GM21367 (cell line): Measurements from ENCODE around the gene CTDP1.

Experiments used
- ATAC-seq: cut with Tn5 transposase; IDR thresholded peaks from one replicate; pipeline ENCODE4 v1.9.1; 2021; ENCODE audit not compliant: unreplicated experiment

CTDP1 gene

DNA sequence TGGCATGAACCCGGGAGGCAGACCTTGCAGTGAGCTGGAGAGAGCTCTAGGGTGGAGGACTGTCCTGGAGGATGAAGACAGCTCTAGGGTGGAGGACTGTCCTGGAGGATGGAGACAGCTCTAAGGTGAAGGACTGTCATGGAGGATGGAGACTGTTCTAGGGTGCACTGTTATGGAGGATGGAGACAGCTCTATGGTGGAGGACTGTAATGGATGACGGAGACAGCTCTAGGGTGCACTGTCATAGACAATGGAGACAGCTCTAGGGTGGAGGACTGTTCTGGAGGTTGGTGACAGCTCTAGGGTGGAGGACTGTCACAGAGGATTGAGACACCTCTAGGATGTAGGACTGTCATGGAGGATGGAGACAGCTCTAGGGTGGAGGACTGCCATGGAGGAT, 97.1 kb downstream of the CTDP1 start:
- ATAC-seq, result no peak

DNA sequence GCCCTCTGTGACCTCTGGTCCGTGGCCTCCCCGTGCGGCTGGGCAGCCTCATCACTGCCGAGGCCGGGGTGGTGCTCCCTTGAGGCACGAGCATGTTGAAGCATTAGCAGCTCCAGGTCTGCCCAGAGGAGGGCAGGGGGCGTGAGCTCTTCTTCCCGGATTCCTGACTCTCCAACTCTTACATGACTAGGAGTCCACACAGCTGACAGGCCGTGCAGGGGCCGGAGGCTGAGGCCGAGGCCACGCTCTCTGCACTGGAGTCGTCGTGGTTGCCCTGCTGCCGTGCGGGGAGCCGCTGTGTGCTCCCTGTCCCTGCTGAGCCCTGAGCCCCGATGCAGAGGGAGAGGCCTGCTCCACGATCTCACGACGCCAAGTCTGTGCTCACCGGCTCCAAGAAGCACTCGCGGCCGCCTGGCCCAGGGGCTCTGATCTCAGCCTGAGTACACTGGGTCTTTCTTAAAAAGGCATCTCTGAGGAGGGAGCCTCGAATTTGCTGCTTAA, 98.7 kb downstream of the CTDP1 start:
- ATAC-seq, result no peak

DNA sequence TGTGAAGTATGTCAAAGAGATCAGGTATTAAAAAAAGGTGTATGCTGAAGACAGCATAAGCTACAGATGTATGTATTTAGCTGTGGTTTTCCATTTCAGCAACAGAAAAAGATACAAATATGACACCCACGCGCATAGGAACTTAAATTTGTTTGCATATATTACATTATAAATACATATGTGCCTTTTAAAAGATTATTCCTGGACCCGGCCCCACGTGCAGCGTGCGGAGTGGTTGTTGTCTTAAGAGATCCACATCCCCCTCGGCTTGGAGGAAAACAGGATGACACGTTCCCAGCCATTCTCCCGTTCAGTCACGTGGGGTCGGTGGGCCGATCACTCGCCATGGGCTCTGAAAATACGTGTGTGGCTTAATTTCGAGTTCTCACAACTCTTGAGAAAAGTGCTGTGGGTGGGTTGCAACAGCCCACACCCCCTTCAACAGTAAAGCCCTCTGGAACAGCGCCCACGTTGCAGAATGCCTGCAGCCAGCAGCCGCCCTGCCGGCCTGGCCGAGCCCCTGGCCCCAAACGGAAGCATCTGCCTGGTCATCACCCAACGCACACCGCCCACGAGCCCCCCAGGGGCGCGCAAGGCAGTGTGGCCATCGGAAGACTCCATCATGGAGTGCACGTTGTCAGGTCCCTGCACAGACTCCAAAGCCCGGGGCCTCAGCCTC, 99.6 kb downstream of the CTDP1 start:
- ATAC-seq, result no peak

DNA sequence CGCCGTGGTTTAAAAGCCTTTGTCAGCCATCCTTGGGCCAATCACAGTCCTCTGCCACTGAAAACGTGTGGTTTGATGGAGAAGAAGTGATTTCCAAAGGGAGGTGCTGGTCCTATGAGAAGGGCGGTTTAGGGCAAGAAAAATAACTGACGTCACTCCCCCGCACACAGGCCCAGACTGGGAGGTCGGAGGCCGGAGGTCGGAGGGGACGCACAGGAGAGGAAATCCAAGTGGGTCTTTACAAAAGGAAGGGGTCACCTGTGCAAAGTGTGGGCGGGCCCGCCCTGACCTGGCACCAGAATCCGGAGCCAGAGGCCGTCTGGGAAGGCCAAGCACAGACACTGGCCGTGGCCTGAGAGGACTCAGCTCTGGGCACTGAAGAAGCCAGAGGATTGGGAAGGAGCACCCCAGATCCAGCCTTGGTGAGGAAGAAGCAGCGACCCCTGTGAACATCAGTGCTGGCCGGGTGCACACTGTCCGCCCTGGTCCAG, 100.1 kb downstream of the CTDP1 start:
- no peak for ATAC-seq

DNA sequence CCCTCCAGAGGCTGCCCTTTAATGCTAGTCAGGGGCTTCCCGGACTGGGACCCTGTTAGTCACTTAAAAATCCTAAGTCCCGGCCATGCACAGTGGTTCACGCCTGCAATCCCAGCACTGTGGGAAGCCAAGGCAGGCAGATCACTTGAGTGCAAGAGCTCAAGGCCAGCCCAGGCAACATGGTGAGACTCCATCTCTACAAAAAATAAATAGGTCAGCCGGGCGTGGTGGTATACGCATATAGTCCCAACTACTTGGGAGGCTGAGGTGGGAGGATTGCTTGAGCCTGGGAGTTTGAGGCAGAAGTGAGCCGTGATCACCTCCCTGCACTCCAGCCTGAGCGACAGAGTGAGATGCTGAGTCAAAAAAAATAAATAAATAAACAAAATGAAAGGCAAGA, 100.9 kb downstream of the CTDP1 start:
- no peak for ATAC-seq

DNA sequence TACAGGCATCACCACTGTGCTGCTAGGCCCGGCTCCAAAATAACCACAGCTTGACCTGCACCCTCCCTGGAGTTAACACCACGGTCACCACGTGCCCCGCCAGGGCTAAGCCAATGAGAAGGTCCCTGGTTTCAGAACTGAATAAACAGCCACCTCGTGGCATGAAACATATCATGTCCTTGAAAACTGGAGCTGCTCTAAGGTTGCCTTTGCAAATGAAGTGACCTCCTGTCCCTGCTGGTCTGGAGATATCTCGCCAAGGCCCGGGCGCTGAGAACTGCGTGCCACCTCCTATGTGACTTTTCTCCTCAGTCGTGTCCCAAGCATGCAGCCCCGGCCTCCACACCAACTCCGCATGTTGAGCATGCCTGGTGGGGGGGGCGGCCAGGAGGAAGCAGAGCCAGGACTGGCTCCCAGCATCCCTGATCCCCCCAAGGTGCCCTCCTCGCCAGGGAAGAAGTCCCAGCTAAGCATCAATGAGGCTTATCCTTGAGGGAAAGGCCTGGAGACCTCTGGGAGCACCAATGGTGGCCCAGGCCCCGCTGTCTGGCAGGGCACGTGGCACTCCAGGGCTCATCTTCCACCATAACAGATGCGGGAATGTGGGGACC, 101.8 kb downstream of the CTDP1 start:
- ATAC-seq, result no peak

DNA sequence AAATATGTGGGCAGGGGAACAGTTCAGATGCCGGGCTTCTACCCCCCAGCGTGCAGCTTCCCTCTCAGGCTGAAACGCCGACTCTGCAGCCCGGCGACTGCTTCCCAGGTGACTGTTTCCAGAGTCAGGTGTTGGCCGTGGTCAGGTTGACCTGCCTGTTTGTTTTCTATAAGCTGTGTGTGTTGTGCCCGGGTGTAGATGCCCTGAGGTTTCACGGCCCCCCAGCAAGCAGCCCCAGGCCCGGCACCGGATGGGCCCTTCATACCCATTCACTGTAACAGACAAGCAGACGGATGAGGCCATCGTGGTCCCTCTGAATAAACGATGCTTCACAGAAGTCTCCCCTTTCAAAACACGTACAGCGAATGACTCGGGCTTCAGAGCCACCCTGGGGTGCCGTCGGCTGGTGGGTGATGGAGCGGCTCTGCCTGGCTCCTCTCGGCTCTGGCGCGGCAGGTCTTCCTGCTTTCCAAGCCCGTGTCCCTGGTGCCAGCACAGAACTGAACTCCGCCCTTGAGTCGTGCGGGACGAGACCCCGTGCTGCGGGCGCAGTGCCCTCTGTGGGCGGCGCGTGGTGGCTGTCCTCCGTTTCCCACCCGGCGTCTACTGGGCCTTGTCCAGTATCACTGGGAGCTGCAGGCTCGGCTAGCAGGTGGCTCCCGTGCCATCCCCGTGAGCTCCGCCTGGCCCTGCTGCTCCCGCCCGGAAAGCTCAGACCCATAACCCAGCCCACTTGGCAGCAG, 103.1 kb downstream of the CTDP1 start:
- no peak for ATAC-seq

DNA sequence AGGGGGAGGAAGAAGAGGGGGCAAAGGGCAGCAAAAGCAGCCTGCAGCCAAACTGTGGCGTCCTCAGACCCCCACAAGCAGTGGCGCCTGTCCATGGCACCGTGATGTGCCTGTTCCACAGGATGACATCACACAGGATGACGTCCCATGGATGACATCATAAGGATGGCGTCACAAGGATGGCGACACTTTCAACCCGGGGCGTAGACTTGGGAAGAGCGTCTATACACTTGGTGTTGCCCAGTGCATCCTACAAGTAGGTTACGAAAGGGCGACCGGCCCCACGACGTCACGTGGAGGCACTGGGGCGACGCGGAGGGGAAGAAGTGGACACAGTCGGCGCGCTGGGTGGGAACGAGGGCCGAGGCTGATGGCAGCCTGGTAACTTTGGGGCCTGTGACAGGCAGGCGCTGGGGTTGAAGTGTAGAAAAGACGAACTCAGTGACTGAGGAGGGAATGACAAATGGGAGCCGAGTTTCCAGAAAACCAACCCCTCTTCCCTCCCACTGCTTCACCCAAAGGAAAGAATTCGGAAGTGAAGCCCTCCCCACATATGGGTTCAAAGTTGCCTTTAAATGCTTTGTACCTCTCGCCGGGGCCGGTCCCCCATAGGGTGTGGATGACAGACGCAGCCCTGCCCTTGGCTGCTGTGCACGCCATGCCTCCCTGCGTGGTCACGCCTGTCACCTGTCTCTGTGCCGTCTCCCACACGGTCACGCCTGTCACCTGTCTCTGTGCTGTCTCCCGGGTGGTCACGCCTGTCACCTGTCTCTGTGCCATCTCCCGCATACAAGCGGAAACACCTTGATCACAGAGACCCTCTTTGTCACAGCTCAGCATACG, 104.7 kb downstream of the CTDP1 start:
- ATAC-seq, result no peak

DNA sequence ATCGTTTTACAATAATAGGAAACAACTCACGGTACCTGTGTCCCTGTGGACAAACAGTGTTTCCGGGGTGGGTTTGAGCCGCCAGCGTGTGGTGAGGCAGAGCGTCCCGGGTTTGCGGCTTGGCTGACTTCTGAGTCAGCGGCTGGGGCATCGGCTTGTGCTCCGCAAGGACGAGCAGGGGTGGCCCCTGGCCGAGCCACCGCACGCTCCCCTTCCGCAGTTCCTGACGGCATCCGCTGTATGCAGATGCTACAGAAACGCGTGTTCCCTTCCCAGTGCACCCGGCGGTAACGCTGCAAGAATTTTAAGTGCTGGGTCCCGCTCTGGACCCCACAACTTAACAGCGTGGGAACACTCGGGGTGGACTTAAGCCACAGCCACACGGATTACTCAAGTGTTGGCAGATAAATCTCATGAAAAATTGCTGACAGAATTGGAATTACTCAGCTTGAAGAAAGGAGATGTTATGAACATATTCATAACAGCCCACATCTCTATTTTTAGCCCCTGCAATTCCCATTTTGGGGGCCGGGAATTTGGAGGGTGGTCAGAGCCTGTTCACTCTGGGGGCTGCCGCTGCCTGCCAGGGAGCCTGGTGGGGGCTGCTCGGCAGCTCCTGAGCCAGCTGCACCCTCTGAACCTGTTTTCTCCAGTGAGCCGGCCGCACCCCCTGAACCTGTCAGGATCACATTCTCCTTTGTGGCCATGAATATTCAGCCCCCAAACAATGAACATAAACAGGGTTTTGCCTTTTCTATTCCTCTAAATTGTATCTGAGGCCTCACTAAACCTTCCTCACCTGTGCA, 105.6 kb downstream of the CTDP1 start:
- no peak for ATAC-seq

DNA sequence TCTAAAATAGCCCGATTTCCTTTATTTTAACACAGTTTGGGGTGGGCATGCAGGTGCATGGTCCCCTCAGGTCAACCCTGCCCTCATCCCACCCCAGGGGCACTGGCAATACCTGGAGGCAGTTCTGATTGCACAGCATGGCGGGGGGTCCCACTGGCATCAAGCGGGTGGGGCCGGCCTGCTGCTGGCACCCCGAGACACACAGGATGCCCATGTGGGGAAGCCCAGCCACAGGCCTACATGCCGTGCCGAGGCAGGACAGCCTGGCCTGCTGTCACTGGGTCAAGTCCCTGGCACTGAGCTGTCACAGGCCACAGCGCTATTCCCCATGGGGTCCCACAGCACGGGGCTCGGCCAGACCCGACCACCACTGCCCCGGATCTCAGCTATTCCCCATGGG, 106.2 kb downstream of the CTDP1 start:
- no peak for ATAC-seq

DNA sequence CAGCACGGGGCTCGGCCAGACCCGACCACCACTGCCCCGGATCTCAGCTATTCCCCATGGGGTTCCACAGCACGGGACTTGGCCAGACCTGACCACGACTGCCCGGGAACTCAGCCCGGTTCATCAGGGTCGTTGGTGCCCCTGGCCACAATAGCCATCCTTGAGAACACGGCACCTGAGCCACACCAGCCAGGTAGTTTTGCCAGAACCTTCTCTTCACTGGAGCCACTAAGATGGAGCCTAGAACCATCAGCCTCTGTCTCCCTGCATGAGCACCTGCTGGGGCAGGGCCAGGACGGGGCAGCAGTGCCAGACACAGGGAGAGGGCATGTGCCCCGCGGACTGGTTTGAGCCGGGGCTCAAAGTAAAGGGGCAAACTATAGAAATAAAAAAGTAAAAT, 106.7 kb downstream of the CTDP1 start:
- ATAC-seq, result no peak

DNA sequence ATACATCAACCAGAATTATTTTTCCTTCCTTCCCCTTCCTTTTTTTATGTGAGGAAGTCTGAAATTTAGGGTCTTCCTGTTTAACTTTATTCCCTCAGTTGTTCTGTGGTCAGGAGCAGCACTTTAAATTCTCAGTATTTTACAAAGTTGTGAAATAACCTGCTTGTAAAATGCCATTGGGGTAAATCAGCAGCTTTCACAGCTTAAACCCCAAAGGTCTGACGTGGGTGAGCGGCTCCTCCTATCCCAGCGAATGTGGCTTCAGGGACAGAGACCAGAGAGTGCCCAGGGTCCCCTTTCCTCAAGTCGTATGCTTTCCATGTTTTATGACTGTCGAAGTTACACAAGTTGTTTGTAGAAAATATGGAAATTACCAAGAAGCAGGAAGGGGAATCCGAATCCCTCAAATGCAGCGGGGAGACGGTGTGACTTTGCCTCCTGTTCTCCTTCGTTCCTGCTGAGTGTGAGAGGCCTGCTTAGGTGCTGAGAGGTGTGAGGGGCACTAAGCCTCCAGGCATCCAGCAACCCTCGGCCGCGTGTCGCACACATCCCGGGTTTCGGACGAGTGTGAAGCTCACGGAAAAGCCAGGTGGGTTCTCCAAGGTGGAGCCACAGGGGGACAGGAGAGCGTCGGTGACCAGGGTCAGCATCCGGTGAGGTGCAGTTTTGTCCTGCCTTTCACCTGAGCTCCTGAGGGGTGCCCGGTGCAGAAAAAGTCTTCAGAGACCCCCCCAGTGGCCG, 107.4 kb downstream of the CTDP1 start:
- ATAC-seq, result no peak

DNA sequence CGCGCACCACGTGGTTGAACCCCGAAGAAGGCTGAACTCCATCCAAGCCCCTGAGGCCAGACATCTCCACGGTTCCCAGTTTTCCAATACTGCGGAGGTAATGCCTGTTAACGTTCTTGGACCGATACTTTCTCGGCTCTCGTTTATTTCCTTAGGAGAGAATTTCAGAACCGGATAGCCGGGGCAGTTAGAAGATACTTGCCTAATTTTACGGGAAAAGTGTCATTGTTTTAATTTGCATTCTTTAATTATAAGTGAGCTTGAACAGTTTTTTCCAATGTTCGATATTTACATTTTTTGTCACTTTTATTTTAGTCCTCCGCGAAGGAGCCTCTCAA, 107.9 kb downstream of the CTDP1 start:
- no peak for ATAC-seq

DNA sequence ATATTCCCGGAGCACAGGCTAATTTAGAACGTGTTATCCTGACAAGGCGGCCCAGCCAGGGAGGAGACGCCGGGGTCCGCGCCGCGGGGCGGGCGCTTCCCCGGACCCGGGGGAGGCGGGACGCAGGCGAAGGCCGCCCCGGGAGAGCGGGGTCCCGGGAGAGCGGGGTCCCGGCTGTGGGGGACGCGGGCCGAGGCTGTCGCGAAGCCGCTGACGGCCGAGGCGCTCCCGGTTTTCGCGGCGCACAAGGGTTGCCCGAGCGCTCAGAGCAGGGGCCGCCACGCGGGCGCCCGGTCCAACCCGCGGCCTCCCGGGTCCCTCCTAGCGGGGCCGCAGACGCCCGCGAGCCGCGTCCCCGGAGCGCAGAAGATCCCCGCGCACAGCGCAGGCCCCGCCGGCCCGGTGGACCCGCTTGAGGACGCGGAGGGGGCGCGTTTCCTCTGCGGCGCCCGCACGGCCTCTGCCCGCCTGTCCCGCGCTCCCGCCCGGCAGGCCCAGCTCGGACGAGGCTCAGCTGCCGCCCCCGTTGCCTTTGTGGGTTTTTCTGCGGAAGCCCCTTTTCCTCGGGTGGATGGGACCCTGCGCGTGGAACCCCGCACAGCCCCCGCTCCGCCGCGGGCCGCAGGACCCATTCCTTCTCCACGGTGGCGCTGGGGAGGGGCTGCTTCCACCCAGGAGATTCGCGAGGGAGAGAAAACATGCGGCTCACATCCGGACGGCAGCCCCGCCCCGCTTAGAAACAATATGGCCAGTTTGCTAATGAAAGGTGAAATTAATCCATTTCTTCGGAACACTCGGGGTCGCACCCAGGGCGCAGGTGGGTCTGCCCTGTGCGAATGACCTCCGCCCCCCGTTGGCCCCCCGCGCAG, 108.5 kb downstream of the CTDP1 start:
- no peak for ATAC-seq

DNA sequence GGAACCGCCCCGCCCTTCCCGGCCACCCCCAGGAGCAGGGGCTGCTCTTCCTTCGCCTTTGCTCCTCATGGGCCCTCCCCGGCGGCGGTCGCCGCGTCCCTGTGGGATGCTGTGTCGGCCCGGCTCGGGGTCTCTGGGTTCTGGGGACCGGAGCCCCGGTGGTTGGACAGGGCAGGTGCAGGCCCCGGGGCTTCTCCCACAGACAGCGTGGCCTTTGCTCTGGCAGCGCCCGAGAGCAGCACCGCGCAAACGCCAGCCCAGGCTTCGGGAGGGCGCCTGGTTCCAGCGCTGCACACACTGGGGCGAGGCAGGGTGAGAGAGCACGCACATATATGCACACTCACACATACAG, 109.1 kb downstream of the CTDP1 start:
- ATAC-seq, result no peak

DNA sequence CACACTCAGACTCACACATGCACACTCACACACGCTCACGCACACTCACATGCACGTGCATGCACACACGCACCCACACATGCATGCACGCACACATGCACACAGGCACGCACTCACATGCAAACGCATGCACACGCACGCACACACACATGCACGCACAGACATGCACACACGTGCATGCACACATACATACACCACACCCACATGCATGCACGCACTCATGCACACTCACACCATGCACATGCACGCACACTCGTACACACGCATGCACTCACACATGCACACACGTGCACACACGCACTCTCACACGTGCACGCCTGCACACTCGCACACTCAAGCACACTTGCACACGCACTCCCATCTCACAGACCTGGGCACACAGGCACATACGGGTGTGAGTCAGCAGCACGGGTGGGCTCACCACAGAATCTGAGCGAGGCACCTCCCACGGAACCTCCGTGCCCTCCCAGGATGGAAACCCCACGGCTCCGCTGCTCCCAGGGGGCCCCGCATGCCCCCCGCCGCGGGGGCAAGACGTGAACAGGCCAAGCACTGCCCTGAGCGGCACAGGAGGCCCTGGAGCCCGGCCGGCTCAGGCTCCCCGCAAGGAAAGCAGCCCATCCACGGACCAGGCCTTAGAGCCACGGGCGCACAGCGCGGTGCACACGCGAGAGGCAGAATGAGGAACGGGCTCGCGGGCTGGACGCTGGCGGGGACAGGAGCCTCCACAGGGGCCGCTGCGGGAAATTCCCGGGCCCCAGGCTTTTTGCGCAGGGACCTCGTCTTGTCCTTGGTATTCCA, 109.7 kb downstream of the CTDP1 start:
- ATAC-seq, result no peak

DNA sequence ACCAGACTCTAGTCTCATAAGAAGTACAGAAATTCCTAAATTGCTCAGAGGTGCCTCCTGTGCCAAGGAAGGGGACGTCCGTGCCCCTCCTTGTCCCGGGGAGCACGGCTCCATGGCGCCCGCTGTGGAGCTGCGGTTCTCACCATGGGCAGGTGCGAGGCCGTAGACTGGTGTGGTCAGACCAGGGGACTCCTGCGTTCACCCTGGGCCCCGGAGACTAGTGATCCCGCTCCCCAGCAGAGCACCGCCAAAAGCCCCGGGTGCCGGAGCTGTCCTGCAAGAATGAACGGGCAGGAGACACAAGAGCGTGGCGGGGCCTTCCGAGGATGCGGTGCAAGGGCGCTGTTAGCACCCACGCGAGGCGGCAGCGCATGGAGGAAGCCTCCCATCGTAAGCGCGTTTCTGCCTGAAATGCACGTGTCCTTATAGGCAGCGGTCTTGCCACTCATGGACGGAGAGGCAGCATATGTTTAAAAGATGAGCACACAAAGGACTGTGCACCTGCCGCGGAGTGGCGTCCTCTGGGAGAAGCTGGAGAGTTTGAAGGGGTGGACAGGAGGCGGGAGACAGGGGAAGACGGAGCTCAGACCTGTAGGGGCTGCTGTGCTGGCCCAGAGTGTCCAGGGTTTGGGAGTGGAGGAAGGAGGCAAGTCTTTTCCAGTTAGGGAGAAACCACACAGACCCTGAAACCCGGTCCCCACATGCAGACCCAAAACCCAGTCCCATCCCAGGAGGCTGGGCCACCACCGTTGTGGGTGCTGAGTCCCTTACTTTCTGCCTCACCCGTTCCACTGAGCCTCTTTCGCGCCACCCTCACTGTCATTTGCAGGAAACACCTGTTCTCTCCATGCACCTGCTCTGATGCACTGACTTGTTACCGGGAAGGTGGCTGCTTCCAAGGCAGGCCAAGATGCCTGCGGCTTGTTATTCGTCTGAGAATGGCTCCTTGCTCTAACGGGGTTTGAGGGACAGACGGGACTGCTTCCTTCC, 110.6 kb downstream of the CTDP1 start:
- ATAC-seq, result no peak
